ENCODE results near the gene PPIF.

DNA sequence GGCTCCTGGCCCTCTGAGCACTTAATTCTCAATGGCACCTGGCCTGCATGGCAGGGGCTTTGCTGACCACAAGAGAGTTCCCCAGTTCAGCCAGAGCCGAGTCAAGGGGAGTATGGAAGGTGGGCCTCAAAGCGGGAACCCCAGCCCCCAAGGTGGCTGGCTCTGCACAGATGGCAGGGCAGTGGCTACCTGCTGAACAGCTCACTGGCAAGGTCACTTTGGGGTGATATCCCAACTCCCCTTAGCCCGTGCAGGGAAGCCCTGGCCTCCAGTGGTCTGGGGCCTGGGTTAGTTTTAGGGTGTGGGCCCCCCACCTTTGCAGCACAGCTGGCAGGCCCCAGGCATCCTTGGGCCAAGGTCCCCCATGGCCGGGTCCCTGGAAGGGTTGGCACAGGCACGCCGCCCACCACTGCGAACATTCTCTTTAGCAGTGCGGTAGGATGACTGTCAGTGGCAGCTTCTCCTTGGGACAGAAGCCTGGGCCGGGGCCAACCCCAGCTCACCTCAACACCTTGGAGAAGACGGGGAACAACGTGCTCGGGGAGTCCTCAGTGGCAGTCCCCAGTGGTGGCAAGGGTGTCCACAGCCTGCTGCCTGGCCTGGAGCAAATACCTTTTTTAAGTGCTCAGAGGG is 36.8 kb downstream of the PPIF start:
- TF ChIP-seq, protein P1, sequence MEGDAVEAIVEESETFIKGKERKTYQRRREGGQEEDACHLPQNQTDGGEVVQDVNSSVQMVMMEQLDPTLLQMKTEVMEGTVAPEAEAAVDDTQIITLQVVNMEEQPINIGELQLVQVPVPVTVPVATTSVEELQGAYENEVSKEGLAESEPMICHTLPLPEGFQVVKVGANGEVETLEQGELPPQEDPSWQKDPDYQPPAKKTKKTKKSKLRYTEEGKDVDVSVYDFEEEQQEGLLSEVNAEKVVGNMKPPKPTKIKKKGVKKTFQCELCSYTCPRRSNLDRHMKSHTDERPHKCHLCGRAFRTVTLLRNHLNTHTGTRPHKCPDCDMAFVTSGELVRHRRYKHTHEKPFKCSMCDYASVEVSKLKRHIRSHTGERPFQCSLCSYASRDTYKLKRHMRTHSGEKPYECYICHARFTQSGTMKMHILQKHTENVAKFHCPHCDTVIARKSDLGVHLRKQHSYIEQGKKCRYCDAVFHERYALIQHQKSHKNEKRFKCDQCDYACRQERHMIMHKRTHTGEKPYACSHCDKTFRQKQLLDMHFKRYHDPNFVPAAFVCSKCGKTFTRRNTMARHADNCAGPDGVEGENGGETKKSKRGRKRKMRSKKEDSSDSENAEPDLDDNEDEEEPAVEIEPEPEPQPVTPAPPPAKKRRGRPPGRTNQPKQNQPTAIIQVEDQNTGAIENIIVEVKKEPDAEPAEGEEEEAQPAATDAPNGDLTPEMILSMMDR (IDR thresholded peaks at IDR 0.05; ENCODE audit: insufficient read depth, low read length), result no peak
- TF ChIP-seq POLR2AphosphoS5 (IDR thresholded peaks at IDR 0.05; ENCODE audit: low read depth), result no peak
- TF ChIP-seq GABPA (IDR thresholded peaks at IDR 0.05; ENCODE audit: low read depth), result no peak

All from HL-60 (cell line).